Mesendoderm (in vitro differentiated cells): ENCODE results near the gene RANBP6. TPM values are rescaled to one million over a fixed set of nuclear protein-coding genes. Genes with fewer than 3 reads are reported as not detected.

Experiments
- DNase-seq: peaks from one replicate; pipeline ENCODE4 v3.0.0; 2013
- H2AK5ac ChIP-seq: 2 replicates; pipeline ENCODE4 v1.6.1; 2013; ENCODE audit warnings: low read length, inconsistent platforms
- H2BK120ac ChIP-seq: 2 replicates; pipeline ENCODE4 v1.6.1; 2013; ENCODE audit warnings: low read depth, mild to moderate bottlenecking, low read length, moderate library complexity, mixed read lengths
- H2BK15ac ChIP-seq: replicated peaks from 2 replicates; pipeline ENCODE4 v1.6.1; 2013; ENCODE audit warnings: low read depth, mild to moderate bottlenecking, moderate library complexity
- H2BK5ac ChIP-seq: 2 replicates; pipeline ENCODE4 v1.6.1; 2013; ENCODE audit warnings: low read length, inconsistent platforms
- H3K18ac ChIP-seq: 2 replicates; pipeline ENCODE4 v1.6.1; 2013; ENCODE audit warnings: mild to moderate bottlenecking, low read length, mixed read lengths
- H3K23ac ChIP-seq: one replicate; pipeline ENCODE4 v1.6.1; 2013; ENCODE audit warnings: low read length
- H3K27ac ChIP-seq: 2 replicates; pipeline ENCODE4 v1.5.1; 2013; ENCODE audit warnings: low read depth, mild to moderate bottlenecking, inconsistent platforms, low read length, moderate library complexity
- H3K27me3 ChIP-seq: 2 replicates; pipeline ENCODE4 v1.6.1; 2013; ENCODE audit warnings: low read length, control low read depth, mild to moderate bottlenecking, inconsistent platforms; ENCODE audit not compliant: insufficient read depth, poor library complexity
- H3K36me3 ChIP-seq: 2 replicates; pipeline ENCODE4 v1.6.1; 2013; ENCODE audit warnings: low read length, inconsistent platforms; ENCODE audit not compliant: control insufficient read depth, insufficient read depth
- H3K4ac ChIP-seq: one replicate; pipeline ENCODE4 v1.6.1; 2013; ENCODE audit warnings: low read depth, mild to moderate bottlenecking, low read length, moderate library complexity
- H3K4me1 ChIP-seq: 2 replicates; pipeline ENCODE4 v1.6.1; 2013; ENCODE audit warnings: low read depth, low read length, inconsistent platforms; ENCODE audit not compliant: control insufficient read depth
- H3K4me2 ChIP-seq: 2 replicates; pipeline ENCODE4 v1.6.1; 2013; ENCODE audit warnings: low read length
- H3K4me3 ChIP-seq: 2 replicates; pipeline ENCODE4 v1.5.1; 2013; ENCODE audit warnings: mild to moderate bottlenecking, low read length
- H3K56ac ChIP-seq: one replicate; pipeline ENCODE4 v1.6.1; 2013; ENCODE audit warnings: low read length
- H3K79me1 ChIP-seq: 2 replicates; pipeline ENCODE4 v1.6.1; 2013; ENCODE audit warnings: low read length, inconsistent platforms
- H3K79me2 ChIP-seq: 2 replicates; pipeline ENCODE4 v1.6.1; 2013; ENCODE audit warnings: mild to moderate bottlenecking, low read length; ENCODE audit not compliant: control insufficient read depth, insufficient read depth
- H3K9ac ChIP-seq: 2 replicates; pipeline ENCODE4 v1.6.1; 2013; ENCODE audit warnings: low read length, inconsistent platforms
- H4K5ac ChIP-seq: one replicate; pipeline ENCODE4 v1.6.1; 2013; ENCODE audit warnings: low read length
- H4K8ac ChIP-seq: one replicate; pipeline ENCODE4 v1.6.1; 2013; ENCODE audit warnings: low read depth, mild to moderate bottlenecking, control low read depth, low read length, moderate library complexity
- WGBS: extraction: QIAGEN DNeasy Blood & Tissue Kit; methylation state at CpG from one replicate; pipeline ENCODE4 v1.1.7; 2013; ENCODE audit warnings: low lambda C conversion rate, missing lambda C conversion rate; ENCODE audit not compliant: insufficient coverage; ENCODE audit errors: extremely low coverage; 5-methylcytosine and 5-hydroxymethylcytosine counted together
- small RNA-seq: library from polyadenylated mRNA; stranded (forward); fragments of <200 nt; extraction: miRNeasy Mini kit (QIAGEN cat#:217004); gene quantifications from one replicate; pipeline ENCODE3, GENCODE V24; 2013; ENCODE audit not compliant: insufficient read depth

The RANBP6 gene

GRCh38 chr9:5978523-5978922 lies 36.9 kb downstream of the RANBP6 start:
- H4K5ac ChIP-seq: no peak overlapping the region
- no peak overlapping the region for H2BK15ac ChIP-seq
- no CpG with 5 or more reads among the region's 1 CpG for WGBS
- no peak overlapping the region for H3K4ac ChIP-seq
- H3K79me2 ChIP-seq: no peaks in the 10 kb centered on the region
- no peak overlapping the region for H3K4me3 ChIP-seq
- no peak overlapping the region for H3K27ac ChIP-seq
- no peak overlapping the region for H2BK5ac ChIP-seq
- H3K18ac ChIP-seq: no peak overlapping the region
- no peak overlapping the region for H3K9ac ChIP-seq
- no peak overlapping the region for H3K56ac ChIP-seq
- H2BK120ac ChIP-seq: no peak overlapping the region
- no peaks in the 10 kb centered on the region for H3K27me3 ChIP-seq
- no peak overlapping the region for H3K23ac ChIP-seq
- H3K4me2 ChIP-seq: no peak overlapping the region
- no peak overlapping the region for H2AK5ac ChIP-seq
- no peak for DNase-seq
- no peaks in the 10 kb centered on the region for H3K4me1 ChIP-seq
- no peak overlapping the region for H4K8ac ChIP-seq
- H3K79me1 ChIP-seq: peaks cover 3% of the 10 kb centered on the region
- H3K36me3 ChIP-seq: no peaks in the 10 kb centered on the region

DNA sequence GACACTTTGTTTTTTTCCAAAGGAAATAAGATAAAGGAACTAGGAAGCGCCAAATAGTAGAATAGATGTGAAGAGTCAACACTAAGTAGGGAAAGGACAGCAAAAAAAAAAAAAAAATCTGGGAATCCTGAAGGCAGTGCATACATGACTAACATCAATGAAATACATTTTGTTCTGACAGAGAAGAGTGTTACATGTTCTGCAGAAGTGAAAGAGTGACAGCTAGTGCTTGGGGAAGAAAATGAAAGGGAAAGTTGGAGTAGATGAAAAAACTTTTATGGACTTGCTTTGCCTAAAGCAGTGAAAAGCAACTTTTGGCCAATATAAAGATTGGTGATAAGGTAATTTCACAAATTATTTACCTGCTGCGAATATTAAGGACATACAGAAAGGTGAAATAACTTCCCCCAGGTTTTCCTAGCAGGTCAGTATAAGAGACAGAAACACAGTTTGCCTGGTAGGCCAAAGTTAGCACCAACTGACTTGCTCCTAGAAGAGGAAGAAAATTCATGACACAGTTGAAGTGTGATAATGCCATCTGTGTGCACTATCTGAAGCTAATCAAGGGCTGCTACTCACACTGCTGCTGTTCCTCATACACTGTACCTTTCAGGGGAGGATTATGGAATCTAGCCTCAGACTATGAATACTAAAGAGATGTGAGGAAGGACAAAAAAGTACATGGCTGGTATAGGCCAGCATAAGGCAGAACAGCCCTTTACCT lies 38.6 kb downstream of the RANBP6 start:
- Histone ChIP-seq H4K5ac (no peak overlapping the region), H4K8ac (no peak overlapping the region), H3K4me1 (no peaks in the 10 kb centered on the region), H2BK5ac (no peak overlapping the region), H3K23ac (no peak overlapping the region), H3K56ac (no peak overlapping the region), H3K9ac (no peak overlapping the region), H3K27me3 (no peaks in the 10 kb centered on the region), H3K79me1 (no peaks in the 10 kb centered on the region), H2BK15ac (no peak overlapping the region), H2BK120ac (no peak overlapping the region), H3K4ac (no peak overlapping the region), H3K4me2 (no peak overlapping the region), H3K4me3 (no peak overlapping the region), H2AK5ac (no peak overlapping the region), H3K79me2 (no peaks in the 10 kb centered on the region), H3K36me3 (no peaks in the 10 kb centered on the region), H3K27ac (no peak overlapping the region), H3K18ac (no peak overlapping the region)
- DNase-seq: no peak
- no CpG with 5 or more reads among the region's 2 CpGs for WGBS

DNA sequence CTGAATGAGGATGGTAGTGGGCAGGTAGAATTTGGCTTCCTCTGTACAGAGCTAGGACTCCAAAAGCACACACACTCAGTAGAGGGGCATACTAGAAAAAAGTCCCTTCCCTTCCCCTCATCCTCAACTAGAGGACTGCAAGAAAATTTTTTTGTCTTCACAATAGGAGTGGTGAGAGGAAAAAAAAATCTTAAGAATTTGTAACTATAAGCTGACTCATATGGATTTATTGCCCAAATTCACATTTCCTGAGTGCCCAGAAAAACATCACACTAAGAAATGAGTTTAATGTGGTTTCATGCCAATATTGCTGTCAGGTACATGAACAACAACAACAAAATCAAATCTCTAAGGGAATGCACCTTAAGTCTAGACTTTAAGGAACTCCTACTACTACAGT lies 43.7 kb downstream of the RANBP6 start:
- no peak for DNase-seq
- Histone ChIP-seq H3K36me3 (no peaks in the 10 kb centered on the region), H3K4me2 (no peak overlapping the region), H3K9ac (no peak overlapping the region), H3K79me1 (no peaks in the 10 kb centered on the region), H3K18ac (no peak overlapping the region), H3K4me3 (no peak overlapping the region), H3K4ac (no peak overlapping the region), H2AK5ac (no peak overlapping the region), H2BK120ac (no peak overlapping the region), H3K4me1 (no peaks in the 10 kb centered on the region), H3K23ac (no peak overlapping the region), H3K27me3 (no peaks in the 10 kb centered on the region), H2BK15ac (no peak overlapping the region), H3K79me2 (no peaks in the 10 kb centered on the region), H3K56ac (no peak overlapping the region), H4K5ac (no peak overlapping the region), H2BK5ac (no peak overlapping the region), H3K27ac (no peak overlapping the region), H4K8ac (no peak overlapping the region)

Small RNA genes lying within 50 kb of the gene (small RNA-seq; reads per million reads assigned to genes)
- gene MIR4665: not detected
